Measurements from ENCODE around the gene CIAO3.

DNA sequence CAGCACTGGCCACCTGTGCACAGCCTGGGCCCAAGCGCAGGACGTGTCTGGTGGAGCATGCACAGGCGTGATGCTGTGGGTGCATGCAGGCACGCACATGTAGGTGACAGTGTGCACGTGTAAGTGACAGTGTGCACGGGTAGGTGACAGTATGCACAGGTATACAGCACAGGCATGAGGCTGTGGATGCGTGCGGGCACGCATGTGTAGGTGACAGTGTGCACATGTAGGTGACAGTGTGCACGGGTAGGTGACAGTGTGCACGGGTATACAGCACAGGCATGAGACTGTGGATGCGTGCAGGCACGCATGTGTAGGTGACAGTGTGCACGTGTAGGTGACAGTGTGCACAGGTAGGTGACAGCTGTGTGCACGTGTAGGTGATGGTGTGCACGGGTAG, 39.5 kb upstream of the CIAO3 start:
- TF ChIP-seq SIN3A (IDR thresholded peaks at IDR 0.05; ENCODE audit: low read depth, low read length) (no peak), NFIC (IDR thresholded peaks at IDR 0.05; ENCODE audit: low read depth, low read length) (no peak), NR2C2 (IDR thresholded peaks at IDR 0.05; ENCODE audit: borderline replicate concordance, control insufficient read depth, insufficient read length, low read depth) (no peak), RBBP5 (conservative IDR thresholded peaks at IDR 0.05) (no peak), POLR2A (IDR thresholded peaks at IDR 0.05; ENCODE audit: low read depth, low read length) (no peak), EP300 (IDR thresholded peaks at IDR 0.05; ENCODE audit: borderline replicate concordance in 1 of 2, control insufficient read depth in 1 of 2, low read depth in 2 of 2, low read length in 2 of 2) (no peak), TBL1XR1 (IDR thresholded peaks at IDR 0.05; ENCODE audit: low read depth, low read length) (no peak), KDM1A (IDR thresholded peaks at IDR 0.05; ENCODE audit: borderline replicate concordance) (no peak), ZNF622 (IDR thresholded peaks at IDR 0.05) (no peak), MYB (IDR thresholded peaks at IDR 0.05; ENCODE audit: borderline replicate concordance, low read depth, low read length) (no peak), CREB1 (IDR thresholded peaks at IDR 0.05; ENCODE audit: low read depth) (no peak), HDAC2 (IDR thresholded peaks at IDR 0.05) (no peak), ZNF274 (IDR thresholded peaks at IDR 0.05; ENCODE audit: insufficient read depth, insufficient read length) (no peak)
- TF ChIP-seq, protein P1, sequence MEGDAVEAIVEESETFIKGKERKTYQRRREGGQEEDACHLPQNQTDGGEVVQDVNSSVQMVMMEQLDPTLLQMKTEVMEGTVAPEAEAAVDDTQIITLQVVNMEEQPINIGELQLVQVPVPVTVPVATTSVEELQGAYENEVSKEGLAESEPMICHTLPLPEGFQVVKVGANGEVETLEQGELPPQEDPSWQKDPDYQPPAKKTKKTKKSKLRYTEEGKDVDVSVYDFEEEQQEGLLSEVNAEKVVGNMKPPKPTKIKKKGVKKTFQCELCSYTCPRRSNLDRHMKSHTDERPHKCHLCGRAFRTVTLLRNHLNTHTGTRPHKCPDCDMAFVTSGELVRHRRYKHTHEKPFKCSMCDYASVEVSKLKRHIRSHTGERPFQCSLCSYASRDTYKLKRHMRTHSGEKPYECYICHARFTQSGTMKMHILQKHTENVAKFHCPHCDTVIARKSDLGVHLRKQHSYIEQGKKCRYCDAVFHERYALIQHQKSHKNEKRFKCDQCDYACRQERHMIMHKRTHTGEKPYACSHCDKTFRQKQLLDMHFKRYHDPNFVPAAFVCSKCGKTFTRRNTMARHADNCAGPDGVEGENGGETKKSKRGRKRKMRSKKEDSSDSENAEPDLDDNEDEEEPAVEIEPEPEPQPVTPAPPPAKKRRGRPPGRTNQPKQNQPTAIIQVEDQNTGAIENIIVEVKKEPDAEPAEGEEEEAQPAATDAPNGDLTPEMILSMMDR (IDR thresholded peaks at IDR 0.05 in 2 of 3, conservative IDR thresholded peaks at IDR 0.05 in 1 of 3; ENCODE audit: control insufficient read depth in 2 of 3, extremely low read depth in 1 of 3, insufficient read depth in 1 of 3, low read depth in 3 of 3, low read length in 3 of 3), result no peak

Data from GM12878 (cell line).